ENCODE data around the gene OPCML. TPM values are rescaled to one million over a fixed set of nuclear protein-coding genes. Genes with fewer than 3 reads are reported as not detected.

Gene OPCML
- total RNA-seq, 2 donors from 2014 or later: 0.04 TPM; not detected in 1

GRCh38 chr11:133533205-133533604 lies 904 bp upstream of the OPCML start:
- no peaks in the 10 kb centered on the region for H3K9me3 ChIP-seq
- peaks cover 0 to 8% of the 10 kb centered on the region in 2 donors for H3K27me3 ChIP-seq
- H3K4me1 ChIP-seq: no peaks in the 10 kb centered on the region
- no peak overlapping the region for H3K4me3 ChIP-seq
- TF ChIP-seq CTCF (IDR thresholded peaks at IDR 0.05): no peak
- no peak for DNase-seq (ENCODE audit: low spot score)
- no peaks in the 10 kb centered on the region for H3K36me3 ChIP-seq
- no peak overlapping the region for H3K27ac ChIP-seq

- no peak for TF ChIP-seq CTCF (IDR thresholded peaks at IDR 0.05)
- Histone ChIP-seq H3K27me3 (peaks cover 0 to 8% of the 10 kb centered on the region in 2 donors), H3K4me3 (no peak overlapping the region), H3K27ac (no peak overlapping the region), H3K9me3 (no peaks in the 10 kb centered on the region), H3K4me1 (no peaks in the 10 kb centered on the region), H3K36me3 (no peaks in the 10 kb centered on the region)
- no peak for DNase-seq (ENCODE audit: low spot score)
These were observed 843 bp downstream of the OPCML start for GRCh38 chr11:133531458-133531857.

- Histone ChIP-seq H3K4me1 (peaks cover 0 to 5% of the 10 kb centered on the region in 2 donors), H3K4me3 (no peak overlapping the region), H3K27me3 (peaks cover 0 to 8% of the 10 kb centered on the region in 2 donors), H3K36me3 (no peaks in the 10 kb centered on the region), H3K27ac (no peak overlapping the region), H3K9me3 (no peaks in the 10 kb centered on the region)
- TF ChIP-seq CTCF (IDR thresholded peaks at IDR 0.05): no peak
- no peak for DNase-seq (ENCODE audit: low spot score)
These were observed 1.8 kb downstream of the OPCML start for GRCh38 chr11:133530501-133530835.

- TF ChIP-seq CTCF (IDR thresholded peaks at IDR 0.05): no peak
- H3K4me3 ChIP-seq: no peak overlapping the region
- H3K4me1 ChIP-seq: peaks cover 0 to 5% of the 10 kb centered on the region in 2 donors
- H3K9me3 ChIP-seq: no peaks in the 10 kb centered on the region
- DNase-seq (ENCODE audit: low spot score): no peak
- no peaks in the 10 kb centered on the region for H3K36me3 ChIP-seq
- H3K27me3 ChIP-seq: peaks cover 0 to 8% of the 10 kb centered on the region in 2 donors
- no peak overlapping the region for H3K27ac ChIP-seq
These were observed 2.3 kb downstream of the OPCML start for GRCh38 chr11:133529807-133530500.

- peaks cover 0 to 6% of the 10 kb centered on the region in 2 donors for H3K4me1 ChIP-seq
- peaks cover 0 to 8% of the 10 kb centered on the region in 2 donors for H3K27me3 ChIP-seq
- H3K36me3 ChIP-seq: no peaks in the 10 kb centered on the region
- no peak for TF ChIP-seq CTCF (IDR thresholded peaks at IDR 0.05)
- no peak overlapping the region for H3K4me3 ChIP-seq
- no peak overlapping the region for H3K27ac ChIP-seq
- no peaks in the 10 kb centered on the region for H3K9me3 ChIP-seq
- DNase-seq (ENCODE audit: low spot score): no peak
These were observed 5.5 kb downstream of the OPCML start for GRCh38 chr11:133526790-133527189.

- H3K4me1 ChIP-seq: peaks cover 0 to 14% of the 10 kb centered on the region in 2 donors
- H3K9me3 ChIP-seq: no peaks in the 10 kb centered on the region
- peaks cover 0 to 4% of the 10 kb centered on the region in 2 donors for H3K27me3 ChIP-seq
- DNase-seq (ENCODE audit: low spot score): no peak
- H3K36me3 ChIP-seq: no peaks in the 10 kb centered on the region
- no peak for TF ChIP-seq CTCF (IDR thresholded peaks at IDR 0.05)
- H3K4me3 ChIP-seq: no peak overlapping the region
- no peak overlapping the region for H3K27ac ChIP-seq
These were observed 6.3 kb downstream of the OPCML start for GRCh38 chr11:133525976-133526375.
